ENCODE results near the gene AIFM3. TPM values are rescaled to one million over a fixed set of nuclear protein-coding genes. Genes with fewer than 3 reads are reported as not detected.
"Not testable (repeated sequence)": the region's sequence is repeated elsewhere in the genome, so short reads cannot be mapped to it uniquely, and the experiment has no call there.

AIFM3 gene
- total and polyA plus RNA-seq, 11 donors, result 0.25 to 3.0 (median 0.49) TPM; not detected in 2

DNA sequence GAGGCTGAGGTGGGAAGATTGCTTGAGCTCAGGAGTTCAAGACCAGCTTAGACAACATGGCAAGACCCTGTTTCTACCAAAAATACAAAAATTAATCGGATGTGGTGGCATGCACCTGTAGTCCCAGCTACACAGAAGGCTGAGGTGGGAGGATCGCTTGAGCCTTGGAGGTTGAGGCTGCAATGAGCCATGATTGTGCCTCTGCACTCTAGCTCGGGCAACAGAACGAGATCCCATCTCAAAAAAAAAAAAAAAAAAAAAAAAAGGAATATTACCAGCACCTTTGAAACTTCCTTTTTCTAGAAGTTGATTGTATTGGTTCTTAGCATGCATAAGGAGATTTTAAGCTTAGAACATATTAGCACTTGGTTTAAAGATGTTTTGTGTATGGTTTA is 38.5 kb upstream of the AIFM3 start:
- TF ChIP-seq, protein P1, sequence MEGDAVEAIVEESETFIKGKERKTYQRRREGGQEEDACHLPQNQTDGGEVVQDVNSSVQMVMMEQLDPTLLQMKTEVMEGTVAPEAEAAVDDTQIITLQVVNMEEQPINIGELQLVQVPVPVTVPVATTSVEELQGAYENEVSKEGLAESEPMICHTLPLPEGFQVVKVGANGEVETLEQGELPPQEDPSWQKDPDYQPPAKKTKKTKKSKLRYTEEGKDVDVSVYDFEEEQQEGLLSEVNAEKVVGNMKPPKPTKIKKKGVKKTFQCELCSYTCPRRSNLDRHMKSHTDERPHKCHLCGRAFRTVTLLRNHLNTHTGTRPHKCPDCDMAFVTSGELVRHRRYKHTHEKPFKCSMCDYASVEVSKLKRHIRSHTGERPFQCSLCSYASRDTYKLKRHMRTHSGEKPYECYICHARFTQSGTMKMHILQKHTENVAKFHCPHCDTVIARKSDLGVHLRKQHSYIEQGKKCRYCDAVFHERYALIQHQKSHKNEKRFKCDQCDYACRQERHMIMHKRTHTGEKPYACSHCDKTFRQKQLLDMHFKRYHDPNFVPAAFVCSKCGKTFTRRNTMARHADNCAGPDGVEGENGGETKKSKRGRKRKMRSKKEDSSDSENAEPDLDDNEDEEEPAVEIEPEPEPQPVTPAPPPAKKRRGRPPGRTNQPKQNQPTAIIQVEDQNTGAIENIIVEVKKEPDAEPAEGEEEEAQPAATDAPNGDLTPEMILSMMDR (IDR thresholded peaks at IDR 0.05), result no peak
- TF ChIP-seq POLR2A (IDR thresholded peaks at IDR 0.05), result no peak
- intact Hi-C loops (cut with DNase I), result no loop called here
- H3K27ac ChIP-seq, result no peak overlapping the region
- ATAC-seq, result no peak
- WGBS, 4 donors, result 87 to 96% (median 91%) methylated on average over 4 of the region's 4 CpGs
- H3K9me3 ChIP-seq, result no peaks in the 10 kb centered on the region
- no peak overlapping the region for H3K4me3 ChIP-seq
- H3K4me1 ChIP-seq, result peaks cover 0 to 62% (median 16%) of the 10 kb centered on the region in 12 donors
- H3K36me3 ChIP-seq, result peaks cover 0 to 14% (median 0%) of the 10 kb centered on the region in 9 donors
- H3K27me3 ChIP-seq, result no peaks in the 10 kb centered on the region
- DNase-seq, result no peak

DNA sequence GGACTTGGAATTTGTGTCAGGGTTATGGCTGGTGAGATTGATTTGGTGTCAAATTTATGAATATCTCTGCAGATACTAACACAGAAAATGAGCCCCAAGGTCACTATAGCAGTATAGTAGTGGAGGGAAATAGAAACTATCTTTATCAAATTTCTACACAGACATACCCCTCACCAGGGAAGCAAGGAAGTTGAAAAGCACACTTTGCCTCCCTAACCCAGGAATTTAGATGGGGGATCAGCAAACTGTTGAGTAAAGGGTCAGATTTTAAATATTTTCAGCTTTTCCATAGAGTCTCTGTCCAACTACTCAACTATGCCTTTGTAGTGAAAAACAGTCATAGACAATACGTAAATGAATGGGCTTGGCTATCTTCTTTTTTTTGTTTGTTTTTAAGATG is 37.1 kb upstream of the AIFM3 start:
- WGBS, 4 donors, result 92 to 100% (median 94%) methylated on average over 1 of the region's 1 CpG
- H3K4me1 ChIP-seq, result peaks cover 0 to 50% (median 14%) of the 10 kb centered on the region in 12 donors
- intact Hi-C loops (cut with DNase I), result loop anchor here in 2 of 10 donors (5.0 to 10.0 kb wide), 2 partner anchors 45 to 52 kb away; partner anchors contain the start of gene LZTR1 (in 1 of the 2)

DNA sequence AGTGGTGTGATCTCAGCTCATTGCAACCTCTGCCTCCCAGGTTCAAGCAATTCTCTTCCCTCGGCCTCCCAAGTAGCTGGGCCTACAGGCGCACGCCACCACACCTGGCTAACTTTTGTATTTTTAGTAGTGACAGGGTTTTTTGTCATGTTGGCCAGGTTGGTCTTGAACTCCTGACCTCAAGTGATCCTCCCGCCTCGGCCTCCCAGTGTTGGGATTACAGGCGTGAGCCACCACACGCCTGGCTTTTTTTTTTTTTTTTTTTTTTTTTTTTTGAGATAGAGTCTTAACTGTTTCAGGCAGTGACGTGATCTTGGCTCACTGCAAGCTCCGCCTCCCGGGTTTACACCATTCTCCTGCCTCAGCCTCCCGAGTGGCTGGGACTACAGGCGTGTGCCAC is 36.6 kb upstream of the AIFM3 start:
- 95 to 99% (median 97%) methylated on average over 12 of the region's 12 CpGs for WGBS, 4 donors

More for the DNA sequence above, 37.1 kb upstream of the AIFM3 start:
- H3K4me3 ChIP-seq, result no peak overlapping the region
- no peak overlapping the region for H3K27ac ChIP-seq
- H3K36me3 ChIP-seq, result peaks cover 0 to 20% (median 12%) of the 10 kb centered on the region in 9 donors
- H3K9me3 ChIP-seq, result no peaks in the 10 kb centered on the region
- TF ChIP-seq, protein P1 (IDR thresholded peaks at IDR 0.05), result no peak
- no peak for TF ChIP-seq POLR2A (IDR thresholded peaks at IDR 0.05)
- ATAC-seq, result no peak
- H3K27me3 ChIP-seq, result no peaks in the 10 kb centered on the region
- no peak for DNase-seq

DNA sequence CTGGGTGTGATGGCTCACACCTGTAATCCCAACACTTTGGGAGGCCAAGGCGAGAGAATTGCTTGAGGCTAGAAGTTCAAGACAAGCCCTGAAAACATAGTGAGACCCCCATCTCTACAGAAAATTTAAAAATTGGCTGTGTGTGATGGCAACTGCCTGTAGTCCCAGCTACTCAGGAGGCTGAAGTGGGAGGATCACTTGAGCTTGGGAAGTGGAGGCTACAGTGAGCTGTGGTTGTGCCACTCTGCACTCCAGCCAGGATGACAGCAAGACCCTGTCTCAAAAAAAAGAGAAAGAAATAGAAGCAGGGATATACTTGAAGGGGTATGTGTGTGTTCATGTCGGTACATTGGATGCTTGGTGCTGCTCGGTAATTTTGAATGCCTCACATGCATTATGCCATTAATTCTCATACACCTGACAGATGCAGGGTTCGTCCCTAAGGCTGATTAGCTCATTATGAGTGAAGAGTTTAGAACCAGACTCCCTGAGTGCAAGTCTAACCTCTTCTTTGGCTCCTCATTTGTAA is 35.9 kb upstream of the AIFM3 start:
- Histone ChIP-seq H3K4me1 (peaks cover 0 to 45% (median 13%) of the 10 kb centered on the region in 12 donors), H3K9me3 (no peaks in the 10 kb centered on the region), H3K27ac (no peak overlapping the region), H3K4me3 (no peak overlapping the region), H3K27me3 (no peaks in the 10 kb centered on the region), H3K36me3 (peaks cover 0 to 27% (median 23%) of the 10 kb centered on the region in 9 donors)
- WGBS, 4 donors, result 84 to 97% (median 92%) methylated on average over 4 of the region's 4 CpGs
- ATAC-seq, result no peak
- TF ChIP-seq, protein P1 (IDR thresholded peaks at IDR 0.05), result no peak
- no peak for TF ChIP-seq POLR2A (IDR thresholded peaks at IDR 0.05)
- intact Hi-C loops (cut with DNase I), result loop anchor here in 2 of 10 donors (5.0 to 10.0 kb wide), 2 partner anchors 46 to 51 kb away; partner anchors contain the start of gene LZTR1 (in 1 of the 2)
- no peak for DNase-seq

More for the DNA sequence above, 36.6 kb upstream of the AIFM3 start:
- ATAC-seq, H3K4me3 ChIP-seq, H3K9me3 ChIP-seq, DNase-seq, H3K27ac ChIP-seq, H3K27me3 ChIP-seq: not testable (repeated sequence)
- intact Hi-C loops (cut with DNase I), result loop anchor here in 2 of 10 donors (5.0 to 10.0 kb wide), 2 partner anchors 46 to 52 kb away; partner anchors contain the start of gene LZTR1 (in 1 of the 2)
- H3K36me3 ChIP-seq, result peaks cover 0 to 24% (median 16%) of the 10 kb centered on the region in 9 donors
- peaks cover 0 to 47% (median 14%) of the 10 kb centered on the region in 12 donors for H3K4me1 ChIP-seq
